Fibroblast of the aortic adventitia (primary cell): Measurements from ENCODE around the gene PDE7B. TPM values are rescaled to one million over a fixed set of nuclear protein-coding genes. Genes with fewer than 3 reads are reported as not detected.

Source experiments
- DNase-seq: peaks from one replicate; pipeline ENCODE4 v3.0.0-alpha.2; 2010; ENCODE audit warnings: low read depth
- H3K4me3 ChIP-seq: 2 replicates; pipeline ENCODE4 v1.5.1; 2011; ENCODE audit warnings: low read depth, mild to moderate bottlenecking, control low read depth, low read length, moderate library complexity
- total RNA-seq: library from RNA; depleted of rRNA; stranded (reverse); fragments of >200 nt; gene quantifications from 2 replicates; pipeline ENCODE4 v1.2.3, GENCODE V29; 2012; ENCODE audit warnings: low replicate concordance
- TF ChIP-seq, protein P1 (sequence below): IDR thresholded peaks from 2 replicates; pipeline ENCODE4 v1.5.1; 2011; ENCODE audit warnings: mild to moderate bottlenecking, low read length, control low read depth, inconsistent platforms; ENCODE audit not compliant: insufficient read depth

PDE7B gene
- total RNA-seq, 1 donor, result 23.9 TPM

DNA sequence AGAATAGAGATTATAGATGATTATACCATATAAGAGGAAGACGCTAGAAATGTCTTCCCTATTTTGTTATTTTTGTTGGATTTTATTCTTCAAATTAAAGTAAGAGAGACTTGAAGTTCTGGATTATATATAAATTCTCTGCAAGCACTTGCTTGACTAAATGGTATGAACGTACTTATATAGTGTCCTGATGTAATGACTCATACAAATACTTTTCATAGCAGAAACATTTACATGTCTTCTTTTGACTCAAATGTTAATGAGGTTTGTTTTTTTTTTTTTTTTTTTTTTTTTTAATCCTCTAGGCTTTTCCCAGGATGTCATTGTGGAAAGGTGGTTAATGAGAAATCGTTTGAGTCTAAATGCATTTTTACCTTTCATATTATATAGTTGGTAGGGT is 55.0 kb downstream of the PDE7B start:
- no peak overlapping the region for H3K4me3 ChIP-seq
- peak; percentile 40 for DNase-seq
- TF ChIP-seq, protein P1, sequence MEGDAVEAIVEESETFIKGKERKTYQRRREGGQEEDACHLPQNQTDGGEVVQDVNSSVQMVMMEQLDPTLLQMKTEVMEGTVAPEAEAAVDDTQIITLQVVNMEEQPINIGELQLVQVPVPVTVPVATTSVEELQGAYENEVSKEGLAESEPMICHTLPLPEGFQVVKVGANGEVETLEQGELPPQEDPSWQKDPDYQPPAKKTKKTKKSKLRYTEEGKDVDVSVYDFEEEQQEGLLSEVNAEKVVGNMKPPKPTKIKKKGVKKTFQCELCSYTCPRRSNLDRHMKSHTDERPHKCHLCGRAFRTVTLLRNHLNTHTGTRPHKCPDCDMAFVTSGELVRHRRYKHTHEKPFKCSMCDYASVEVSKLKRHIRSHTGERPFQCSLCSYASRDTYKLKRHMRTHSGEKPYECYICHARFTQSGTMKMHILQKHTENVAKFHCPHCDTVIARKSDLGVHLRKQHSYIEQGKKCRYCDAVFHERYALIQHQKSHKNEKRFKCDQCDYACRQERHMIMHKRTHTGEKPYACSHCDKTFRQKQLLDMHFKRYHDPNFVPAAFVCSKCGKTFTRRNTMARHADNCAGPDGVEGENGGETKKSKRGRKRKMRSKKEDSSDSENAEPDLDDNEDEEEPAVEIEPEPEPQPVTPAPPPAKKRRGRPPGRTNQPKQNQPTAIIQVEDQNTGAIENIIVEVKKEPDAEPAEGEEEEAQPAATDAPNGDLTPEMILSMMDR, result no peak

DNA sequence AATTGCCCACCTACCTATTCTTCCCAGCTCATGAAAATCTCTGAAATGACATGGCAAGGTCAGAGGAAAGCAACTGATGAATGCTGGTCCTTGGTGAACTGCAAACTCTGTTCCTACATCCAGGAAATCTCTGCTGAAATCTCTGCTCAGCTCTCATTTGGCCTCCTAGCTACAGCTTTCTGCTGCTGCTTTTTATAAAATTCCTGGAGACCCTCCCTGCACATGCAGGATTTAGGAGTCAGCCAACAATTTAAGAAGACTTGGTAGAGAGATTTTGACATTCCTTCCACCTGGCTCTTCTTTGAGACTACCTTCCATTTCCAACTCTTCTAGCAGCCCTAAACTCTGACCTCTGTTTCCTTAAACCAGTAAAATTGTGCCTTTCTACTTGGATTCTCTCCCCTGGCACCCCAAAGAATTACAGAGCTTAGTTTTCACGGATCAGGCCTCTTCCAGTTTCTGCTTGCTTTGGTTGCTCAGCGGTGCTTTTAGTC is 55.5 kb downstream of the PDE7B start:
- TF ChIP-seq, protein P1, result peak; percentile 29
- no peak overlapping the region for H3K4me3 ChIP-seq
- DNase-seq, result peak; percentile 24

DNA sequence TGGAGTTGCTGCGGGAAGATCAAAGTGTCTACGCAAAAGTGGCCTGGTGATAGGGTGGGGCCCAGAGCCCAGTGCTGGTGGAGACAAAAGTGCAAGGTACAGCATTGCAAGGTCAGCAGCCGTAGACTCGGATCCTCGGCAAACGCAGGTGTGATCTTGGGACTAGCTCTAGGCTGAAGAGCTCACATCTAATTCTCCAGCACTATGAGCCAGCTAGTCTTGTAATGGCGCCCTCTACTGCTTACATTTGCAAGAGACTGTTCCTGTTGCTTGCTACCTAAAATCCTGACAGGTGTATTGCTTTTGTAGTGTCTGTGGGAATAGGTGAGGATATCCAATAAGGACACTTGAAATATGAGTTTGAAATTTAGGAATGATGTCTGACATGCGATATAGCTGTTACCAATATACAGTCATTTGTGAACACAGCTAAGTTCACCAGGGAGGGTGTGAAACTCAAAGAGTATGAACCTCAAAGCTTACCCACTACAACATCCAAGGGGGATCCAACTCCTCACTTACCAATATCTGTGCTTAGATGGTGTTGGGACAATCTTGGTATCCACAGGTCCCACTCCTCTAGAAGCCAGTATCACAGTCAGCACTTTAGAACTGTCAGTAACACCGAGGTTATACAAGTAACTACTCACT is 58.4 kb downstream of the PDE7B start:
- DNase-seq, result peak; percentile 62
- no peak overlapping the region for H3K4me3 ChIP-seq
- TF ChIP-seq, protein P1, result peak; percentile 48

DNA sequence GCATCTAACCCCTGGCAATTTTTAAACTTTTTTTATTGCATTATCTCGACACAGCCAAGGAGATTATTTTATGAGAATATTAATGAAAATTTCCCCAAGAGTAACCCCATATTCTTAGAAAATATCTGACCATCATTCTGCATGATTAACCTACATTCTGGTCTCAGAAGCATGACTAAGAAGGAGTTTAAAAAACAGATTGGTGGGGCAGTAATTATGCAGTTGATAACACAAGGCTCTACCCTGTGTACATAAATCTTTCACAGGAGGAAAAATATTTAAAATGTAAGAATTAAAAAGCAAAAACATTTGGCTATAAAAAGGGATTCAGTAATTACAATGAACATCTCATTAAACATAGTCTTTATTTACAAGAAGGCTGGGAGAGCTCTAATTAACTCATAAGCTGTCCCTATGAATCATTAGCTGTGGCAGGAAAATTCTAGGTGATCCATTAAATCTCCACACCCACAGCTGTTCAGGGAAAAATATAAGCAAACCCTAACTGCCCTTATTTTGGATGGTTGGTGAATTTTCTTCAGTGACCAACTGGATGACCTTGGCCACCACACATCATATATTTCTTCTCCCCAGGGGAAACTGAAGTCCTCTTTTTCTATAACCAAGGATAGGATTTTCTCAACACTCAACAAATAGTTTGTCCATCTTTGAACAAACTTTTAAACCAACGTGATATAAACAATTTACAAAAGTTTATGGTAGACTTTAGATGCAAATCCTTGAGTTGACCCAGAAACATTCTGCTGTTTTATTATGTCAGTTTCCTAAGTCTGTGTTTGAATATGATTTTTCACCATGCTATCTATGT is 59.5 kb downstream of the PDE7B start:
- H3K4me3 ChIP-seq, result no peak overlapping the region
- no peak for DNase-seq
- TF ChIP-seq, protein P1, result no peak

DNA sequence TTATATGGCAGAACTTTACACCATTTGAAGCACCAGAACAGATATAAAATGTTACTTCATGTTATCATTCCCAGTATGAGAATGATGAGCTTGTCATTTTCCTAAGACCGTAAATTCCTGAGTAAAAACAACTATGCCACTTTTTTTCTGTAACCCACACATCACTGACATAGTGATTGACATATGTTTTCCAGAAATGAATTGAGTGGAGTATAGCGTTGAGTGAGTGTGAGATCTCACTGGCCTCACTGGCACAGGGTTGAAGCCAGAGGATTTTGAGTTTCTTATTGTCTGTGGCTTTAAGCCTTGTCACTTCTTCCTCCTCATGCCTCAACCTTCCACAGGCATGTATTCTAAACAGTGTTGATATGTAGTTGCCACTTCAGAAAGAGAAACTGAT is 62.3 kb downstream of the PDE7B start:
- no peak for DNase-seq
- TF ChIP-seq, protein P1, result no peak
- H3K4me3 ChIP-seq, result no peak overlapping the region

DNA sequence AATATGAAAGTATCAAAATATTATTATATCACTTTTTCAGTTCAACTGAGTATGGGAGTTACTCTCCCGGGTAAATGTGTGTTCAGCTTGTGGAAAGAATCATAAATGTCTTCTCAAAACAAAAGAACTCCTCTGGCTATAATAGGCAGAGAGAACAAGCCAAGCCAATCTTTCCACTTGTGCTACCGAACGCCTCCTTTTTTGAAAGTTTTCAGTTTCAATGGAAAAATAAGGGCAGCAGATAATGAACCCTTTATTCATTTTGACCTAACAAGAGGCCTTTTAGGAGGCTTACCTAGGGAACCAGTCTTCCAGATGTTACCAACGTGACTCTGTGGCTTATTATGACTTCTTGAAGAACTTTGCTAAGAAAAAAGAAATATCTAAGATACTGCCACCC is 67.5 kb downstream of the PDE7B start:
- no peak overlapping the region for H3K4me3 ChIP-seq
- TF ChIP-seq, protein P1, result no peak
- DNase-seq, result no peak
